HT-29 (cell line): Measurements from ENCODE around the gene HOXD8. TPM values are rescaled to one million over a fixed set of nuclear protein-coding genes. Genes with fewer than 3 reads are reported as not detected.

Source experiments
- DNase-seq: peaks from one replicate; pipeline ENCODE4 v3.0.0-alpha.2; 2015; ENCODE audit warnings: low spot score
- total RNA-seq: library from RNA; depleted of rRNA; stranded (reverse); fragments of >200 nt; shearing (Covaris generic); gene quantifications from 2 replicates; pipeline ENCODE4 v1.2.3, GENCODE V29; 2014

The HOXD8 gene
- total RNA-seq, 1 experiment from 2014 or later = not detected

- DNase-seq = no peak
These were observed 17.1 kb downstream of the HOXD8 start for GRCh38 chr2:176146645-176147044.

GRCh38 chr2:176147210-176147799 is 17.8 kb downstream of the HOXD8 start:
- no peak for DNase-seq

- DNase-seq = no peak
These were observed 18.4 kb downstream of the HOXD8 start for GRCh38 chr2:176147800-176148496.

- DNase-seq = no peak
These were observed 19.4 kb downstream of the HOXD8 start for GRCh38 chr2:176148751-176149421.

- DNase-seq = no peak
These were observed 20.0 kb downstream of the HOXD8 start for GRCh38 chr2:176149481-176149938.

- no peak for DNase-seq
These were observed 20.6 kb downstream of the HOXD8 start for GRCh38 chr2:176149939-176150583.

GRCh38 chr2:176150584-176151441 is 21.3 kb downstream of the HOXD8 start:
- DNase-seq = no peak

- no peak for DNase-seq
These were observed 22.2 kb downstream of the HOXD8 start, which contains the start of gene HOXD4 for GRCh38 chr2:176151442-176152287. HOXD4 (plus strand) TSS chr2:176151550; CDS start chr2:176151634, 84 bp downstream.

- no peak for DNase-seq
These were observed 23.1 kb downstream of the HOXD8 start for GRCh38 chr2:176152350-176153181.

GRCh38 chr2:176154576-176155252 is 25.2 kb downstream of the HOXD8 start:
- no peak for DNase-seq

- no peak for DNase-seq
These were observed 26.0 kb downstream of the HOXD8 start for GRCh38 chr2:176155356-176156044.

- DNase-seq = no peak
These were observed 26.8 kb downstream of the HOXD8 start for GRCh38 chr2:176156301-176156806.

- DNase-seq = no peak
These were observed 27.4 kb downstream of the HOXD8 start, which contains the start of gene HOXD3 for GRCh38 chr2:176156807-176157498. HOXD3 (plus strand) TSS chr2:176157307; CDS start chr2:176169115, 11,808 bp downstream.

- DNase-seq = no peak
These were observed 28.1 kb downstream of the HOXD8 start for GRCh38 chr2:176157499-176158185.

- DNase-seq = no peak
These were observed 28.7 kb downstream of the HOXD8 start for GRCh38 chr2:176158186-176158591.

- no peak for DNase-seq
These were observed 29.6 kb downstream of the HOXD8 start for GRCh38 chr2:176158855-176159662.
